ENCODE data around the gene SH3RF2.

- TF ChIP-seq CTCF (IDR thresholded peaks at IDR 0.05 in 8 of 11, conservative IDR thresholded peaks at IDR 0.05 in 3 of 11) = no peak
- no peak for TF ChIP-seq POLR2A (IDR thresholded peaks at IDR 0.05)
- no peak for TF ChIP-seq POLR2AphosphoS5 (IDR thresholded peaks at IDR 0.05)
These were observed 8.0 kb downstream of the SH3RF2 start for GRCh38 chr5:145944328-145944727.
